ENCODE measurements around the gene UCKL1.
A peak's percentile ranks its signal among the peaks of the same experiment; 100 is the strongest.

UCKL1 gene

GRCh38 chr20:63958964-63959698 is 2.9 kb upstream of the UCKL1 start:
- no peak for DNase-seq (ENCODE audit: low read depth in 2 of 2)

DNA sequence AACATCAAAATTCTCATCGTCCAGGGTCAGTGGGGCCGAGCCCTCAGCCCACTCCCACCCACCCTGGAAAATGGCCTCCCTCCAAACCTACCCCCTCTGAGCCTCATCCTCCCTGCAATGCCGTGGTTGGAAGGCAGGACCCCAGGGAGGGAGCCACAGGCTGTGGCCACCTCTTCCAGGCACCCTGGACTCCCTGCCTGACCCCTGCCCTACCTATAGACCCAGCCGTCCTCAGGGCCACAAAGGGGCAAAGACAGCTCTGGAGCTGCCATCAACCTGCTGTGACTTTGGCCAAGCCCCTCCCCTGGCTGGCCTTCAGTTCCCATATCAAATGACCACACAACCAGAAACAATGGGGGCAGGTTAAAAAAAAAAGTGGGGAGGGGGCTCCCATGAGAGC is 2.3 kb upstream of the UCKL1 start:
- DNase-seq (ENCODE audit: low read depth in 2 of 2) = no peak

DNA sequence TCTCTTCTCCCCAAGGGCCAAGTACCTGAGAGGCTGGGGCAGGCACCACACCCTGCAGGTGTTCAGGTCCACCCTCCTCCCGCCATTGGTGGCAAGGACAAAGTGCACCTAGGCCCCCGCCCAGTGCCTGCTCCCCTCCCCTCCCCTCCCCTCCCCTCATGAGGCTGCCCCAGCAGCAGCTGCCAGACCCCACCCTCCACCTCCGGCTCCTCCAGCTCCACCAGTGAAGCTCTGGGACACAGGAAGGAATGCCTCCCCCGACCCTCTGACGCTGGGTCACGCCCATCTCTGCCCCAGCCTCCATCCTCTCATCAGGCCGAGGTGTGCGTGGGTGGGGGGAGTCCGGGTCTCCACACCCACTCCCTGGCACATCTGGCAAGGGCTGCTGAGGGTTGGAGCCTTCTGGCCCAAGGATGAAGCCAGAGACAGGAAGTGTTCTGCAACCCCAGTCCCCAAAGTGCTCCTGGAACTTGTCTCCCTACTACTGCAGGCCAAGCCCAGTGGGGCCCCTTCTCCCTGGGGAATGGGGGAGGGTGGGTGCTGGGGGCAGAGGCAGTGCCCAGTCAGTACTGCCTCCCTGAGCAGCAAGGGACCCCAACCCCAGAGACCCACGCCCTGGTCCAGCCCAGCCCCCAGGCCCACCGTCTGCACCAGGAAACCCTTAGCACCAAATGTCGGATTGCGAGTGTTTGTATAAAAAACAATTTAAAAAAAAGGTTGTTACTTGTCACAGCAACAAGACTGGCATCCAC is 1.6 kb upstream of the UCKL1 start:
- DNase-seq (ENCODE audit: low read depth in 2 of 2) = no peak

DNA sequence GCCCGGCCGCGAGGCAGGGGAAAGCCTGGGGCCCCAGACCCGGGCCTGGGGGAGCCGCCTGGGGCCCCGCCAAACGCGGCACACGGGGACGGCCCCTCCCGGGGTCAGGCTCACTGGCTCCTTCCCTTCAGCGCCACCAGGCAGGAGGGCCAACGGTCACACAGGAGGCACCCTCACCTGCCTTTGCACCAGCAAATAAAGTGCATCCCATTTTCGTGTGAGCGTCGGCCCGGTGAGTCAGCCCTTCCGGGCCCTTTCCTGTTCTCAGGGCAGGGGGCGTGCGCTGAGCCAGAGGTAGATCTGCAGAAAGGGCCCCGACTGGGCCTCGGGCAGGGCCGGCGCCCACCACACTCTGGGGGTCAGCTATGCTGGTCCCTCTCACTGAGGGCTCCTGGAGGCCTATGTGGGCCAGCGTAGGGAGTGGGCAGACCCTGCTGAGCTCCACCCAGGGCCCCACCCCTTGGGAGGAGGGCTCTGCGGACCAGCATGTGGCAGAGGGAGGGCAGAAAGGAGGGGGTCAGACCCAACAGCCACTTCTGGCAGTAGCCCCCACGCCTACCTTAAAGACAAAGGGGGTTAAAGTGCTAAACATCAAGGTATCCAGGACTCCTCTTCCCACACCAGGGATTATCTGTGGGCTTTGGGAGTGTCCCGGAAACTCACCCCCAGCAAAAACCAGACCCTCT is 931 bp upstream of the UCKL1 start:
- DNase-seq (ENCODE audit: low read depth in 2 of 2) = peak in 1 of 2 donors; percentile 46

DNA sequence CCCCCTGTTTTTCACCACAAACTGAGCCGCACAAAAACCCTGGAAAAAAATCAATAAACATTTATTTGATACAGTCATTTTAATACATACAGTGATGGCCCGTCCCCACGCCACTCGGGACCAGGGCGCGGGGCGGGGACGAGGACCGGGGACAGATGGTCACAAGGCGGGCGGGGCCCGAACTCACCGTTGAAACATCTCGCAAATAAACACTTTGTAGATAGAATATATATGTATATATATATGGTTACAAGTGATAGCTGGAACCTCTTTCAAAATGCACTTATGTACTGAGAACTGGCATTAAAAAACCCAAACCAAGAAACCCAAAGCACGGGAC is 418 bp upstream of the UCKL1 start:
- no peak for DNase-seq (ENCODE audit: low read depth in 2 of 2)

- DNase-seq (ENCODE audit: low read depth in 2 of 2) = no peak
Measured at GRCh38 chr20:63955281-63955826, 862 bp downstream of the UCKL1 start.

DNA sequence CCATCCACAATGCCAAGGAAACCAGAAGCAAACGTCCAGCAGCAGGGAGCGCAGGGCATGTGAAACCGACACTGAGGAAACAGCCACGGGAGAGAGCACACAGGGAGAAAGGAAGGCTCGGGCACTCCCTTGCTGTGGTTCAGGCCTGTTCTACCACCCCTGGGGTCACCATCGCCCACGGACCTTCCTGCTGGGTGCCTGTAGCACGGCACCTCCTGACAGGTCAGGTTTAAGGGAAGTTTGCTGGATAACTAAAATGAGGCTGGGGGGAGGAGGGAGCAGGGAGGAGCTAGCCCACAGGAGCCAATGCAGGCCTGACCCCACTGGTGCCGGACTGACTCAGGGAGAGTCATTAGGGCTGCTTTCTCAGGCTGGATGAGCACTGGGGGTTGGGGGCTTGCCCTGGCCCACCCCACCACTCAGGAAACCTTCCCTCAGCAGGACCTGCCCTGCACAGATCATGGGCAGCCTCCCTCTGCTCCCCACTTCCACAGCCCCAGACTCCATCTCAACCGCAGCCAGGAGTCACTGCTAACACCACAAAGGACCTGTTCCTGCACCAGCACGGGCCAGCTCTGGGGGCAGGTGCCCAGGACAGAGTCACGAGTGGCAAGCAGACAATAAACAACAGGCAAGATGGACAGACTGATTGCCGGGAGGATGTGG is 2.3 kb downstream of the UCKL1 start:
- DNase-seq (ENCODE audit: low read depth in 2 of 2) = no peak

DNA sequence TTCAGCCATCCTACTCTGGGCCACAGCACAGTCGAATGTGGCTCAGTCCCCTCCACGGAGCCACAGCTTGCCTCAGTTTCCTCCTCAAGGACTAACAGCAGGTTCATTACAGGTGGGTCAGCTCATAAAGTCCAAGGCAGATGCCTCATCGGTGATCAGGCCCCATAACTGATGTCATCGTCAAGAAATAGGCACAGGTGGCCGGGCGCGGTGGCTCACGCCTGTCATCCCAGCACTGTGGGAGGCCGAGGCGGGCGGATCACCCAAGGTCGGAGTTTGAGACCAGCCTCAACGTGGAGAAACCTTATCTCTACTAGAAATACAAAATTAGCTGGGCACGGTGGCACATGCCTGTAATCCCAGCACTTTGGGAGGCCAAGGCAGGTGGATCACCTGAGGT is 3.4 kb downstream of the UCKL1 start:
- no peak for DNase-seq (ENCODE audit: low read depth in 2 of 2)

- DNase-seq (ENCODE audit: low read depth in 2 of 2) = no peak
Measured at GRCh38 chr20:63952210-63952535, 4.0 kb downstream of the UCKL1 start.

GRCh38 chr20:63951398-63952209 is 4.6 kb downstream of the UCKL1 start:
- no peak for DNase-seq (ENCODE audit: low read depth in 2 of 2)

- DNase-seq (ENCODE audit: low read depth in 2 of 2) = no peak
Measured at GRCh38 chr20:63950701-63951397, 5.4 kb downstream of the UCKL1 start.

GRCh38 chr20:63947638-63948456 is 8.4 kb downstream of the UCKL1 start:
- no peak for DNase-seq (ENCODE audit: low read depth in 2 of 2)

GRCh38 chr20:63946986-63947637 is 9.1 kb downstream of the UCKL1 start:
- DNase-seq (ENCODE audit: low read depth in 2 of 2) = no peak

- DNase-seq (ENCODE audit: low read depth in 2 of 2) = no peak
Measured at GRCh38 chr20:63945921-63946920, 10.0 kb downstream of the UCKL1 start.

DNA sequence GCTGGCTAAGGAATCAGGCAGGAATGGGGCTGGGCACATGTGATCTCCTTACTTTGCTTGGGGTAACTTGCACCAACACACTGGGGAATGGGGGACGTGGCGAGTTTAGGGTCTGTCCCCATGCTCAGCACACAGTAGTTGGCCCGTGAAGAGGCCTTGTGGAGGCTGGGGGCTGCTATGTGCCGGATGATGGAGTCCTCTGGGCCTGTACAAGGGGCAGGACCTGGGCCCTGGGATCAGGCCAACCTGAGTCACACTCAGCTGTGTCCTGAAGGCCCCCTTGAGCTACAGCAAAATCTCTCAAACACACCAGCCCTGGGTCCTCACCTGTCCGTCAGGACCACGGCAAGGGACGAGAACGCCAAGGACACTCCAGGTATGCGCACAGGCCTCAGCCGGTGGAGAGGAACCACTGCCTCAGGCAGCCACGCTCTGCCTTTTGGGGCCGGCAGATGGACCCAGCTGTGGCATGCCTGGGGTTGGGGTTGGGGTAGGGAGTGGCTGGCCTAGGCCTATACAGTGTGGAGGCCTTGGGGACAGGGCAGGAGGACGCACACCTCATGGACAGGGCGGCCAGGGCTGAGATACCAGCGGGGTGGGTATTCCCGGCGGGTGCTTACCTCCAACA is 11.1 kb downstream of the UCKL1 start:
- no peak for DNase-seq (ENCODE audit: low read depth in 2 of 2)

DNA sequence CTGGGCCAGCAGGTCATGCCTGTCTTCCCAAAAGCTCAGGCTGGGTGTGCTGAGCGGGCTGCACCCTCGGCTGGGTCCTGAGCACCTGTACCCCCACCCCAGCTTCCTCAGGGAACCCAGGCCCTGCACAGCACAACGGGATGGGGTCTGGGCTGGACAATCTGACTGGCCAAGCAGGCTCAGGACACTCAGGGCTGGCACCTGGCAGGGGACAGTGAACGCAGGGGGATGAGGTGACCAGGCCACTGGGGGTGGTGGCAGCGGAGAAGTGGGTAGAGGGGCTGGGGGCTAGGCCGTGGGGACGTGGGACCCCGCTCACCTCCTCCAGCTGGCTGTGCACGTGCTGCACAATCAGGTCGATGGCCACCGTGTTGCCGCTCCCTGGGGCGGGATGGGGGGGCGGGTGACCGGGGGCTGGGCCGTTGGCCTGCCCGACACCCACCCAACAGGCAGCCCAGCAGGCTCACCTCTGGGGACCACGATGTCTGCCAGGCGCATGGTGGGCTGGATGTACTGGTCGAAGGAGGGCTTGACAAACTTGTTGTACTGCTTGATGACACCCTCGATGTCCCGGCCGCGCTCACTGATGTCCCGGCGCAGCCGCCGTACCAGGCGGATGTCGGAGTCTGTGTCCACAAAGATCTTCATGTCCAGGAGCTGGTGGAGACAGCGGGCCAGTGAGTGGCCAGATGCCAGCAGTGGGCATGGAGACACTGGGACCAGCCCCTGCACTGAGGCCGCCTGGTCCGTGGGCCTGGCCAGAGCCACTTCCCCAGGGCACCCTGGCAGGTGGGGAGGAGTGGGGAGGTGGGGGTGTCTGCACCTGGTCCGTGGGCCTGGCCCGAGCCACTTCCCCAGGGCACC is 11.9 kb downstream of the UCKL1 start:
- no peak for DNase-seq (ENCODE audit: low read depth in 2 of 2)

- no peak for DNase-seq (ENCODE audit: low read depth in 2 of 2)
Measured at GRCh38 chr20:63943808-63944077, 12.5 kb downstream of the UCKL1 start.

Data from activated CD8-positive, alpha-beta memory T cell treated with anti-CD3 and anti-CD28 coated beads for 4 hours (primary cell).